Measurements from ENCODE around the gene ARHGEF16. TPM values are rescaled to one million over a fixed set of nuclear protein-coding genes. Genes with fewer than 3 reads are reported as not detected.

Gene ARHGEF16
- total RNA-seq, 1 donor from 2014 or later, result not detected

DNA sequence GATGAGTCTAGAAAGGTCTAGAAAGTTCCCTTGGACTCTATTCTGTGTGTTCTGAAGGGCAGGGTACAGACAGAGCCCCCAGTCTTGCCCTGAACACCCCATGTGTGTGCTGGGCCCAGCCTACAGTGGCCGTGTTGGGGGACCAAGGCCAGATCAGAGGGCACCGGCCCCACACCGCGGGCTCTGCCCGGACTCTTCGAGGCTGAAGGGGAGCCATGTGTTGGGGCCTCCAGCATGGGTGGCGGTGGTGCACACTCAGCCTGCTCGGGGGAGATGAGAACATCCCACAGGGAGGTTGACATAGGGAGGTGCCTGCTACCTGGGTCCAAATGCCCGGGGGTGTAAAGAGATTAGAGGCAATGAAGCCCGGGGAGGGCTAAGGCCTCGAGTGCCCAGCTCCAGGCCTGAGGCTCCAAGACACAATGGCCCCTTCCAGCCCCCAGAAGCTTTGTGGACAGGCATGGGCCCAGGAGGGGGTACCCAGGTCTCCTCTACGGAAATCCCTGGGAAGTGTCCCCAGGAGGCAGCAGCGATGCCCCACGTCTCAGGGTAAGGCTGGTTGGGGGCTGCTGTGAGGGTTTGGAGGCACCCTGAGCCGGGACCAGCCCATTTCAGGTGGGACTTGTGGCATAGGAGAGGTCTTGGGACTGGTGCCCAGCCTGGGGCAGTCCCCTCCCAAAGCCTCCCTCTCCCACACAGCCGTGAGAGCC is 12.1 kb downstream of the ARHGEF16 start:
- TF ChIP-seq, protein P1, sequence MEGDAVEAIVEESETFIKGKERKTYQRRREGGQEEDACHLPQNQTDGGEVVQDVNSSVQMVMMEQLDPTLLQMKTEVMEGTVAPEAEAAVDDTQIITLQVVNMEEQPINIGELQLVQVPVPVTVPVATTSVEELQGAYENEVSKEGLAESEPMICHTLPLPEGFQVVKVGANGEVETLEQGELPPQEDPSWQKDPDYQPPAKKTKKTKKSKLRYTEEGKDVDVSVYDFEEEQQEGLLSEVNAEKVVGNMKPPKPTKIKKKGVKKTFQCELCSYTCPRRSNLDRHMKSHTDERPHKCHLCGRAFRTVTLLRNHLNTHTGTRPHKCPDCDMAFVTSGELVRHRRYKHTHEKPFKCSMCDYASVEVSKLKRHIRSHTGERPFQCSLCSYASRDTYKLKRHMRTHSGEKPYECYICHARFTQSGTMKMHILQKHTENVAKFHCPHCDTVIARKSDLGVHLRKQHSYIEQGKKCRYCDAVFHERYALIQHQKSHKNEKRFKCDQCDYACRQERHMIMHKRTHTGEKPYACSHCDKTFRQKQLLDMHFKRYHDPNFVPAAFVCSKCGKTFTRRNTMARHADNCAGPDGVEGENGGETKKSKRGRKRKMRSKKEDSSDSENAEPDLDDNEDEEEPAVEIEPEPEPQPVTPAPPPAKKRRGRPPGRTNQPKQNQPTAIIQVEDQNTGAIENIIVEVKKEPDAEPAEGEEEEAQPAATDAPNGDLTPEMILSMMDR (IDR thresholded peaks at IDR 0.05), result no peak
- CTCF ChIA-PET, result no interaction called here
- Mint-ChIP-seq H3K27me3 (peaks cover 4% of the 10 kb centered on the region), H3K27ac (no peak overlapping the region), H3K9me3 (no peaks in the 10 kb centered on the region), H3K4me1 (peaks cover 3% of the 10 kb centered on the region), H3K4me3 (no peak overlapping the region), H3K36me3 (ENCODE audit: low read depth) (no peaks in the 10 kb centered on the region)
- no peak for DNase-seq
- POLR2A ChIA-PET, result no interaction called here
- intact Hi-C loops (cut with micrococcal nuclease), result no loop called here
- no peak for ATAC-seq (ENCODE audit: low read depth)

DNA sequence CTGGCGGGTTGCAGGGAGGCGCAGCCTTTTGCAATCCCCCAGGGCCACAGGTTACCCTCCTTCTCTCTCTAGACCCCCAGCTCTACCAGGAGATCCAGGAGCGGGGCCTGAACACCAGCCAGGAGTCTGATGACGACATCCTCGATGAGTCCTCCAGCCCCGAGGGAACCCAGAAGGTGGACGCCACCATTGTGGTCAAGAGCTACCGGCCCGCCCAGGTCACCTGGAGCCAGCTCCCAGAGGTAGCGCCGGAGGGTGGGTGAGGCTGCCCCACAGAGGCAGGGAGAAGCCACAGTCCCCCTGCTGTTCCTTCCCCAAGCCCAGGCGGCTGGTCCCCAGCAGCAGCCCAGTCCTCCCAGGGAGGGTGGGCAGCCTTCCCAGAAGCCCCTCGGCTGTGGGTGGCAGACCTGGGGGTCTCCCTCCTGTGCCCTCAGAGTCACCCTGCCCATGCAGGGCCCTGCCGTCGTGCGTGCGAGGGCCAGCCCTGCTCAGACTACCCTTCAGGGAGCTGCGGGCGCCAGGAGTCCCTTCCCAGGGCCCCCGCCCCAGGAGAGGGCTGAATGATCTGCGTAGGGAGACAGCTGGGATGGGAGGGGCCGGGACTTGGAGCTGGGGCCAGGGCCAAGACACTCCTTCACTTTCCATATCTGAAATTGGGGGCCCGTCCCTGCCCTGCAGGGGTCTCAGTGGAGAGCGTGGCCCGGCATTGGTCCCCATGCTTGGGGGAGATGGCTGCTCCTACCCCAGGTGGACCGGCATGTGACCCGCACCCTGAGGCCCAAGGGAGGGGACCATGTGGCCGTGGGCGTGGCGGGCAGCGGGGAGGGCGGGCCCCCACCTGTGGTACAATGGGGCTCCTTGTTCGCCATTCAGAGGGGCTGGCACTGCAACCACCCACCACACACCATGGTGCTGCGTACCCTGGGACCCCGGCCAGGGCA is 12.9 kb downstream of the ARHGEF16 start:
- H3K36me3 Mint-ChIP-seq (ENCODE audit: low read depth), result no peaks in the 10 kb centered on the region
- no peaks in the 10 kb centered on the region for H3K9me3 Mint-ChIP-seq
- ChIA-PET CTCF (no interaction called here), POLR2A (no interaction called here)
- H3K27me3 Mint-ChIP-seq, result peaks cover 4% of the 10 kb centered on the region
- H3K27ac Mint-ChIP-seq, result no peak overlapping the region
- no peak overlapping the region for H3K4me3 Mint-ChIP-seq
- ATAC-seq (ENCODE audit: low read depth), result no peak
- intact Hi-C loops (cut with micrococcal nuclease), result no loop called here
- TF ChIP-seq, protein P1 (IDR thresholded peaks at IDR 0.05), result no peak
- H3K4me1 Mint-ChIP-seq, result peaks cover 3% of the 10 kb centered on the region
- no peak for DNase-seq

DNA sequence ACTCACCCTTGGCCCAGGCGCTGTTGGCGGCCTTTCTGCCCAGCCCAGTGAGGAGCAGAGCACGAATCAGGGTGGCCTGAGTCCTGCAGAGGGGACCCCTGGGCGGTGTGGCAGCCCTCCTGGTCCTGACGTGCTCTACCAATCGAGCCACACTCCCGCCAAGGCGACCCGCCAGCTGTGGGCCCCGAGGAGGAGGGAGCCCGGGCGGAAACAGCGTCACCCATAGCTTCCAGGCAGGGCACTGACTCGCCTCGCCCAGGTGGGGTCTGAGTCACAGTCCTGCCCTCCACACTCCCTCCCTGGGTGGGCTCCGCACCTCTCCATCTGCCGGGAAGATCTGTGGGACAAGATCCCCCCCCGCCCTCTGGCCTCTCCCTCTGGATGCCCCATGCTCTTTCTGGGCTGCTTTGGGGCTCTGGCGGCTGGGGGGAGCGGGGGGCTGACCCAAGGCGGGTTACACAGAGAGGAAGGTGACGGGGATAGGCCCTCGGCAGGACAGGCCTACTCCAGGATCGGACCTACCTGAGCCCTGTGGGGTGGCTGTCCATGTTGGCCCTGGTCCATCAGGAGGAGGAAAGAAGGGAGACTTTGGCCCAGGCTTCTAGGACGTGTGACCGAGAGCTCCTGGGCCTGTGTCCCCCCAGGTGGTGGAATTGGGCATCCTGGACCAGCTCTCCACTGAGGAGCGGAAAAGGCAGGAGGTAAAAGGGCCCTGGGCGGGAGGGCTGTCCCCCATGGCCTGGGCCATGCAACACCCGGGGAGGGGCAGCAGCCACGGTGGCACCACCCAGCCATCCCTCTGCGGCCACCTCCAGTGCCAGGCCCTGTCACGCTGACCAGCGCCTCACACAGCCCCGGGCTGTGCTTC is 14.0 kb downstream of the ARHGEF16 start:
- no peak for ATAC-seq (ENCODE audit: low read depth)
- no peak for DNase-seq
- Mint-ChIP-seq H3K4me3 (no peak overlapping the region), H3K36me3 (ENCODE audit: low read depth) (no peaks in the 10 kb centered on the region), H3K9me3 (no peaks in the 10 kb centered on the region), H3K27ac (no peak overlapping the region), H3K27me3 (peaks cover 4% of the 10 kb centered on the region), H3K4me1 (peaks cover 3% of the 10 kb centered on the region)
- intact Hi-C loops (cut with micrococcal nuclease), result no loop called here
- TF ChIP-seq, protein P1 (IDR thresholded peaks at IDR 0.05), result no peak
- CTCF ChIA-PET, result no interaction called here
- POLR2A ChIA-PET, result no interaction called here

DNA sequence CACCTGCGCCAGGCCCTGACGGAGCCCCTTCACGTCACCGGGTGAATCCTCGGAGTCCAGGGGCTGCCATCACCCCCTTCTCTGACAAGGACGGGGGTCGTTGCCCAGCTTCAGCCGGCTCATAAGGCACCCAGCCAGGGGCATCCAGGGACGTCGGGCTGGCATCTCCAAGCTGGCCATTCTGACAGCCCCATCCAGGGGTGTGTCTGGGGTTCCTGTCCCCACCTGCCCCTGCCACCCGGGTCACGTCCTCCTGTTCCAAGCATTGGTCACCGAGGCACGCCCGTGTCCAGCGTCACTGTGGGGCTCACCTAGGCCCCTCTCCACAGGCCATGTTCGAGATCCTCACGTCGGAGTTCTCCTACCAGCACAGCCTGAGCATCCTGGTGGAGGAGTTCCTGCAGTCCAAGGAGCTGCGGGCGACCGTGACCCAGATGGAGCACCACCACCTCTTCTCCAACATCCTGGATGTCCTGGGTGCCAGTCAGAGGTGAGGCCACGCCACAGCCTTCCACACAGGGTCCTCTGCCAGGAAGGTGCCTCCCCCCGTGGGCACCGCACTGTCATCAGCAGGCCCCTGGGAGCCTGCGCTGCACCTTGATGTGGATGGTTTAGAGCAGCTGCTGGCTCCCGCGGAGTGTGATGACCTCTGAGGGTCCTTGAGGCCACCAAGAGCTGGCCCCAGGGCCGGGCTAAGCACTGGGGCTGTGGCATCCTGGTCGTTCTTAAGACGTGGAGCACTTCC is 14.8 kb downstream of the ARHGEF16 start:
- Mint-ChIP-seq H3K27me3 (peaks cover 4% of the 10 kb centered on the region), H3K9me3 (no peaks in the 10 kb centered on the region), H3K36me3 (ENCODE audit: low read depth) (no peaks in the 10 kb centered on the region), H3K4me1 (peaks cover 3% of the 10 kb centered on the region), H3K4me3 (no peak overlapping the region), H3K27ac (no peak overlapping the region)
- ChIA-PET POLR2A (no interaction called here), CTCF (no interaction called here)
- intact Hi-C loops (cut with micrococcal nuclease), result no loop called here
- DNase-seq (no peak), ATAC-seq (ENCODE audit: low read depth) (no peak)
- TF ChIP-seq, protein P1 (IDR thresholded peaks at IDR 0.05), result no peak

Measured in activated B cell treated with CpG ODN at 0.5 μM for 24 hours (primary cell).